ENCODE results near the gene CFAP107. TPM values are rescaled to one million over a fixed set of nuclear protein-coding genes. Genes with fewer than 3 reads are reported as not detected.
A peak's percentile ranks its signal among the peaks of the same experiment; 100 is the strongest.
"Not testable (repeated sequence)": the region's sequence is repeated elsewhere in the genome, so short reads cannot be mapped to it uniquely, and the experiment has no call there.

Gene CFAP107
- total RNA-seq: not detected

GRCh38 chr1:12745992-12746323, at the start of gene CFAP107:
Gene CFAP107, plus strand, starts transcription at chr1:12746200. Its CDS starts 231 bp downstream, at chr1:12746431.
- peaks cover 12% of the 10 kb centered on the region for H3K9me3 Mint-ChIP-seq (ENCODE audit: insufficient read depth)
- ATAC-seq (peak; percentile 58), DNase-seq (peak; percentile 29)
- H3K4me3 Mint-ChIP-seq: no peak within 1 kb of the TSS
- no peak within 1 kb of the TSS for H3K27ac Mint-ChIP-seq
- peaks cover 8% of the 10 kb centered on the region for H3K4me1 Mint-ChIP-seq (ENCODE audit: low read depth)
- CTCF ChIA-PET: no interaction called here
- POLR2A ChIA-PET: no interaction called here
- H3K36me3 Mint-ChIP-seq (ENCODE audit: low read depth): no peaks in the 10 kb centered on the region
- H3K27me3 Mint-ChIP-seq (ENCODE audit: low read depth): peaks cover 31% of the 10 kb centered on the region

GRCh38 chr1:12696658-12697057, 49.3 kb upstream of the CFAP107 start:
- CTCF ChIA-PET: no interaction called here
- H3K4me3 Mint-ChIP-seq: no peak overlapping the region
- ATAC-seq (no peak), DNase-seq (no peak)
- no peak overlapping the region for H3K27ac Mint-ChIP-seq
- peaks cover 23% of the 10 kb centered on the region for H3K27me3 Mint-ChIP-seq (ENCODE audit: low read depth)
- no peaks in the 10 kb centered on the region for H3K4me1 Mint-ChIP-seq (ENCODE audit: low read depth)
- POLR2A ChIA-PET: no interaction called here
- H3K9me3 Mint-ChIP-seq (ENCODE audit: insufficient read depth): no peaks in the 10 kb centered on the region
- no peaks in the 10 kb centered on the region for H3K36me3 Mint-ChIP-seq (ENCODE audit: low read depth)

- Mint-ChIP-seq H3K4me3 (no peak overlapping the region), H3K9me3 (ENCODE audit: insufficient read depth) (no peaks in the 10 kb centered on the region), H3K27ac (no peak overlapping the region), H3K36me3 (ENCODE audit: low read depth) (no peaks in the 10 kb centered on the region), H3K27me3 (ENCODE audit: low read depth) (peaks cover 23% of the 10 kb centered on the region), H3K4me1 (ENCODE audit: low read depth) (no peaks in the 10 kb centered on the region)
- no peak for DNase-seq
- no peak for ATAC-seq
- CTCF ChIA-PET: no interaction called here
- POLR2A ChIA-PET: no interaction called here
These were observed 48.6 kb upstream of the CFAP107 start for GRCh38 chr1:12697397-12697796.

GRCh38 chr1:12703821-12704451, 42.1 kb upstream of the CFAP107 start:
- no peaks in the 10 kb centered on the region for H3K9me3 Mint-ChIP-seq (ENCODE audit: insufficient read depth)
- H3K27ac Mint-ChIP-seq: no peak overlapping the region
- no peaks in the 10 kb centered on the region for H3K4me1 Mint-ChIP-seq (ENCODE audit: low read depth)
- ChIA-PET POLR2A (no interaction called here), CTCF (no interaction called here)
- ATAC-seq (no peak), DNase-seq (no peak)
- no peaks in the 10 kb centered on the region for H3K36me3 Mint-ChIP-seq (ENCODE audit: low read depth)
- H3K27me3 Mint-ChIP-seq (ENCODE audit: low read depth): peaks cover 13% of the 10 kb centered on the region
- H3K4me3 Mint-ChIP-seq: no peak overlapping the region

- DNase-seq (no peak), ATAC-seq (no peak)
- no peaks in the 10 kb centered on the region for H3K36me3 Mint-ChIP-seq (ENCODE audit: low read depth)
- POLR2A ChIA-PET: no interaction called here
- CTCF ChIA-PET: no interaction called here
- no peaks in the 10 kb centered on the region for H3K4me1 Mint-ChIP-seq (ENCODE audit: low read depth)
- H3K27me3 Mint-ChIP-seq (ENCODE audit: low read depth): peaks cover 20% of the 10 kb centered on the region
- no peak overlapping the region for H3K4me3 Mint-ChIP-seq
- no peaks in the 10 kb centered on the region for H3K9me3 Mint-ChIP-seq (ENCODE audit: insufficient read depth)
- H3K27ac Mint-ChIP-seq: no peak overlapping the region
These were observed 39.9 kb upstream of the CFAP107 start for GRCh38 chr1:12706061-12706460.

- peaks cover 29% of the 10 kb centered on the region for H3K27me3 Mint-ChIP-seq (ENCODE audit: low read depth)
- H3K36me3 Mint-ChIP-seq (ENCODE audit: low read depth): no peaks in the 10 kb centered on the region
- DNase-seq: no peak
- CTCF ChIA-PET: no interaction called here
- no peaks in the 10 kb centered on the region for H3K9me3 Mint-ChIP-seq (ENCODE audit: insufficient read depth)
- ATAC-seq: no peak
- no peaks in the 10 kb centered on the region for H3K4me1 Mint-ChIP-seq (ENCODE audit: low read depth)
- no peak overlapping the region for H3K27ac Mint-ChIP-seq
- POLR2A ChIA-PET: no interaction called here
- no peak overlapping the region for H3K4me3 Mint-ChIP-seq
These were observed 37.5 kb upstream of the CFAP107 start for GRCh38 chr1:12708396-12709090.

GRCh38 chr1:12709091-12709491, 36.9 kb upstream of the CFAP107 start:
- no peak for DNase-seq
- no peak overlapping the region for H3K4me3 Mint-ChIP-seq
- H3K27ac Mint-ChIP-seq: no peak overlapping the region
- H3K9me3 Mint-ChIP-seq (ENCODE audit: insufficient read depth): no peaks in the 10 kb centered on the region
- H3K4me1 Mint-ChIP-seq (ENCODE audit: low read depth): no peaks in the 10 kb centered on the region
- ATAC-seq: no peak
- CTCF ChIA-PET: no interaction called here
- peaks cover 29% of the 10 kb centered on the region for H3K27me3 Mint-ChIP-seq (ENCODE audit: low read depth)
- no peaks in the 10 kb centered on the region for H3K36me3 Mint-ChIP-seq (ENCODE audit: low read depth)
- POLR2A ChIA-PET: no interaction called here

- Mint-ChIP-seq H3K27me3 (ENCODE audit: low read depth) (peaks cover 29% of the 10 kb centered on the region), H3K9me3 (ENCODE audit: insufficient read depth) (no peaks in the 10 kb centered on the region), H3K27ac (no peak overlapping the region), H3K36me3 (ENCODE audit: low read depth) (no peaks in the 10 kb centered on the region), H3K4me3 (no peak overlapping the region), H3K4me1 (ENCODE audit: low read depth) (no peaks in the 10 kb centered on the region)
- ATAC-seq: no peak
- no peak for DNase-seq
- ChIA-PET CTCF (no interaction called here), POLR2A (no interaction called here)
These were observed 36.3 kb upstream of the CFAP107 start for GRCh38 chr1:12709696-12710095.

GRCh38 chr1:12711536-12711935, 34.5 kb upstream of the CFAP107 start:
- no peaks in the 10 kb centered on the region for H3K9me3 Mint-ChIP-seq (ENCODE audit: insufficient read depth)
- H3K27me3 Mint-ChIP-seq (ENCODE audit: low read depth): peaks cover 26% of the 10 kb centered on the region
- ChIA-PET CTCF (no interaction called here), POLR2A (no interaction called here)
- no peak overlapping the region for H3K27ac Mint-ChIP-seq
- no peak for ATAC-seq
- H3K36me3 Mint-ChIP-seq (ENCODE audit: low read depth): no peaks in the 10 kb centered on the region
- H3K4me1 Mint-ChIP-seq (ENCODE audit: low read depth): no peaks in the 10 kb centered on the region
- H3K4me3 Mint-ChIP-seq: no peak overlapping the region
- no peak for DNase-seq

- Mint-ChIP-seq H3K4me3 (no peak overlapping the region), H3K27me3 (ENCODE audit: low read depth) (peaks cover 24% of the 10 kb centered on the region), H3K36me3 (ENCODE audit: low read depth) (no peaks in the 10 kb centered on the region), H3K9me3 (ENCODE audit: insufficient read depth) (no peaks in the 10 kb centered on the region), H3K27ac (no peak overlapping the region), H3K4me1 (ENCODE audit: low read depth) (no peaks in the 10 kb centered on the region)
- DNase-seq (no peak), ATAC-seq (no peak)
- ChIA-PET POLR2A (no interaction called here), CTCF (no interaction called here)
These were observed 33.9 kb upstream of the CFAP107 start for GRCh38 chr1:12712076-12712475.

GRCh38 chr1:12712929-12713328, 33.1 kb upstream of the CFAP107 start:
- ATAC-seq: no peak
- H3K27me3 Mint-ChIP-seq (ENCODE audit: low read depth): peaks cover 24% of the 10 kb centered on the region
- POLR2A ChIA-PET: no interaction called here
- H3K4me3 Mint-ChIP-seq: no peak overlapping the region
- H3K4me1 Mint-ChIP-seq (ENCODE audit: low read depth): no peaks in the 10 kb centered on the region
- DNase-seq: no peak
- H3K36me3 Mint-ChIP-seq (ENCODE audit: low read depth): no peaks in the 10 kb centered on the region
- CTCF ChIA-PET: no interaction called here
- H3K9me3 Mint-ChIP-seq (ENCODE audit: insufficient read depth): no peaks in the 10 kb centered on the region
- no peak overlapping the region for H3K27ac Mint-ChIP-seq

- H3K36me3 Mint-ChIP-seq (ENCODE audit: low read depth); ATAC-seq; H3K27ac Mint-ChIP-seq; CTCF ChIA-PET; DNase-seq; H3K4me3 Mint-ChIP-seq; H3K4me1 Mint-ChIP-seq (ENCODE audit: low read depth); POLR2A ChIA-PET; H3K9me3 Mint-ChIP-seq (ENCODE audit: insufficient read depth): not testable (repeated sequence)
- H3K27me3 Mint-ChIP-seq (ENCODE audit: low read depth): peaks cover 24% of the 10 kb centered on the region
These were observed 32.3 kb upstream of the CFAP107 start for GRCh38 chr1:12713651-12714050.

Measured in activated CD8-positive, alpha-beta T cell treated with anti-CD3 and anti-CD28 coated beads, Interleukin-2, amount 10 ng/mL, durations not matched to agents 7 days and 5 days (primary cell).